Astrocyte (in vitro differentiated cells and primary cell): ENCODE measurements around the gene SLCO1A2.

Experiments used
- CTCF ChIP-seq: IDR thresholded peaks from 2 replicates; pipeline ENCODE4 v1.5.1; 2011; ENCODE audit warnings: low read depth, mild to moderate bottlenecking, inconsistent platforms, low read length, moderate library complexity; ENCODE audit not compliant: insufficient read depth
- EZH2 ChIP-seq: IDR thresholded peaks from 2 replicates; pipeline ENCODE4 v1.6.1; 2012; ENCODE audit warnings: mild to moderate bottlenecking, low read length, inconsistent platforms; ENCODE audit not compliant: insufficient read depth

DNA sequence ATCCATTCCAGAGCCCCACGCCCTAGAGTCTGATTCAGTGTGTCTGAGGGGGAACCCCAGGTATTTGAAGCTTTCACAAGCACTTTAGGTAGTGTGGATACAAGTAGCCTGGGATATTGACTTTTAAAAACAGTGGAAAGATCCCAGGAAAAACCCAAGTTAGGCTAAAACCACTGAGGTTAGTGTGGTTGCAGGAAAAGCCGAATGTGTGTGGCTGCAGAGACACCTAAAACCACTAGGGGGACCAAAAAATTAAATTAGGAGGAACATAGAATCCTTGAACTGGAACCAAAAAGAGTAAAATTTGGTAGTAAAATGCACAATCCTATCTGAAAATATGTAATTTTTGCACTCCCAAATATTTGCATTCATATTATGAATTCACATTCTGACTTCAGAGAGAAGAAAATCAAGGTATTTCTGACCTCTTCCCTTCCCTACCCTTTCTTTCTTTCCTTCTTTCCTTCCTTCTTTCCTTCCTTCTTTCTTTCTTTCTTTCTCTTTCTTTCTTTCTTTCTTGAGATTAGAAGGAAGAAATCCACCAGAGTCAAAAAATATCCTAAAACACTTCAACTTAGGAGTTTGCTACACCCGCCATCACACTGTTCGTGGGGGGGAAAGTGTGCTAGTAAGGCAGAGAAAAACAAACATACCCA is 37.8 kb downstream of the SLCO1A2 start:
- TF ChIP-seq CTCF (peak; percentile 85), EZH2 (no peak)
